Mesodermal cell (in vitro differentiated cells): Measurements from ENCODE around the gene DROSHA. TPM values are rescaled to one million over a fixed set of nuclear protein-coding genes. Genes with fewer than 3 reads are reported as not detected.
"Not testable (repeated sequence)": the region's sequence is repeated elsewhere in the genome, so short reads cannot be mapped to it uniquely, and the experiment has no call there.

ENCODE experiments used
- H3K27ac ChIP-seq: 2 replicates; pipeline ENCODE4 v1.7.0; 2013; ENCODE audit warnings: mild to moderate bottlenecking, low read depth, low read length, moderate library complexity; ENCODE audit not compliant: severe bottlenecking
- H3K36me3 ChIP-seq: 2 replicates; pipeline ENCODE4 v1.7.1; 2013; ENCODE audit warnings: mild to moderate bottlenecking, low read length, moderate library complexity; ENCODE audit not compliant: control insufficient read depth, insufficient read depth
- H3K4me1 ChIP-seq: one replicate; pipeline ENCODE4 v1.7.1; 2013; ENCODE audit warnings: mild to moderate bottlenecking, low read length; ENCODE audit not compliant: insufficient read depth, control insufficient read depth, poor library complexity, severe bottlenecking
- H3K4me3 ChIP-seq: 2 replicates; pipeline ENCODE4 v1.7.0; 2013; ENCODE audit warnings: low read length, control low read depth, mild to moderate bottlenecking; ENCODE audit not compliant: insufficient read depth, poor library complexity, severe bottlenecking; ENCODE audit errors: extremely low read depth
- H3K9me3 ChIP-seq: 2 replicates; pipeline ENCODE4 v1.7.1; 2013; ENCODE audit warnings: mild to moderate bottlenecking, low read length, moderate library complexity; ENCODE audit not compliant: control insufficient read depth
- WGBS, 2 experiments: methylation state at CpG; one replicate each; pipeline ENCODE4 v1.1.5; 2013; ENCODE audit warnings: missing lambda C conversion rate in 2 of 2; ENCODE audit not compliant: insufficient coverage in 2 of 2; 5-methylcytosine and 5-hydroxymethylcytosine counted together
- polyA plus RNA-seq, 2 experiments: library from polyadenylated mRNA; stranded (reverse); fragments of 50-300 nt; gene quantifications; one replicate each; pipeline ENCODE4 v1.2.3, GENCODE V29; 2013

DROSHA gene, protein sequence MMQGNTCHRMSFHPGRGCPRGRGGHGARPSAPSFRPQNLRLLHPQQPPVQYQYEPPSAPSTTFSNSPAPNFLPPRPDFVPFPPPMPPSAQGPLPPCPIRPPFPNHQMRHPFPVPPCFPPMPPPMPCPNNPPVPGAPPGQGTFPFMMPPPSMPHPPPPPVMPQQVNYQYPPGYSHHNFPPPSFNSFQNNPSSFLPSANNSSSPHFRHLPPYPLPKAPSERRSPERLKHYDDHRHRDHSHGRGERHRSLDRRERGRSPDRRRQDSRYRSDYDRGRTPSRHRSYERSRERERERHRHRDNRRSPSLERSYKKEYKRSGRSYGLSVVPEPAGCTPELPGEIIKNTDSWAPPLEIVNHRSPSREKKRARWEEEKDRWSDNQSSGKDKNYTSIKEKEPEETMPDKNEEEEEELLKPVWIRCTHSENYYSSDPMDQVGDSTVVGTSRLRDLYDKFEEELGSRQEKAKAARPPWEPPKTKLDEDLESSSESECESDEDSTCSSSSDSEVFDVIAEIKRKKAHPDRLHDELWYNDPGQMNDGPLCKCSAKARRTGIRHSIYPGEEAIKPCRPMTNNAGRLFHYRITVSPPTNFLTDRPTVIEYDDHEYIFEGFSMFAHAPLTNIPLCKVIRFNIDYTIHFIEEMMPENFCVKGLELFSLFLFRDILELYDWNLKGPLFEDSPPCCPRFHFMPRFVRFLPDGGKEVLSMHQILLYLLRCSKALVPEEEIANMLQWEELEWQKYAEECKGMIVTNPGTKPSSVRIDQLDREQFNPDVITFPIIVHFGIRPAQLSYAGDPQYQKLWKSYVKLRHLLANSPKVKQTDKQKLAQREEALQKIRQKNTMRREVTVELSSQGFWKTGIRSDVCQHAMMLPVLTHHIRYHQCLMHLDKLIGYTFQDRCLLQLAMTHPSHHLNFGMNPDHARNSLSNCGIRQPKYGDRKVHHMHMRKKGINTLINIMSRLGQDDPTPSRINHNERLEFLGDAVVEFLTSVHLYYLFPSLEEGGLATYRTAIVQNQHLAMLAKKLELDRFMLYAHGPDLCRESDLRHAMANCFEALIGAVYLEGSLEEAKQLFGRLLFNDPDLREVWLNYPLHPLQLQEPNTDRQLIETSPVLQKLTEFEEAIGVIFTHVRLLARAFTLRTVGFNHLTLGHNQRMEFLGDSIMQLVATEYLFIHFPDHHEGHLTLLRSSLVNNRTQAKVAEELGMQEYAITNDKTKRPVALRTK (N-terminal part only)
- 43.6 TPM for polyA plus RNA-seq (2013, experiment 1 of 2)
- 47.5 TPM for polyA plus RNA-seq (2013, experiment 2 of 2)

DNA sequence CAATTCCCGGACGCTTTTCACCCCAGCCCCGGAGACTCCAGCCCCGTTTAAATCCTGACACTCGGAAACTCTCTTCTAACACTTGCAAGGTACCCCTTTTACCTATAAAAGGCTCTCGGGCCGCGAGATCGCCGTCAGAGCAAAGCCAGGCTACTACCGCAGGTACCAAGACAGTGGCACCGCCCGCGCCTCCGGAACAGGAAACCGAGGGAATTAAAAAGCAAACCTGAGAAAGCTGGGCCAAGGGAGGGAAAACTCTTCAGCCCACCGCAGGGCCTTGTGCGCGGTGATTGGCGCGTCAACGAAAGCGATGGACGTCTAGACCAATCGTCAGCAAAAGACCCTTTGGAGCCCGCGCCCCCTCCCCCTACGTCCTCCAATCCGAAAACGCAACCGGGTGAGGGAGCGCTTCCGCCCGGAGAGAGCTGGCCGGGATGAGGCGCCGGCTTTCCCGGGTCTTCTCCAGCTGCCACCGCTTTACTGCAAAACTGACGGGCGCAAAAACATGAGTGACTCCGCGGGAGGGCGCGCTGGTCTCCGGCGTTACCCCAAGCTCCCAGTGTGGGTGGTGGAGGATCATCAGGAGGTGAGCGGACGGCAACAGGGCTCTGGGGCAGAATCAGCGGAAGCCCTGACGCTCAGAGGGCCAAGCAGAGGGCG lies at the start of gene DROSHA, which contains the start of gene C5orf22:
TSS of gene DROSHA (minus strand) at position 206 of the 660 bp plus-strand sequence. CDS start 3,034 bp downstream, outside the sequence.
TSS of gene C5orf22 (plus strand) at position 414 of the 660 bp plus-strand sequence. CDS start at position 506, 92 bp downstream.
- H3K4me1 ChIP-seq: peaks cover 9% of the 10 kb centered on the region
- WGBS, 2 experiments: 1% methylated on average over 42 to 51 of the region's 52 CpGs
- H3K9me3 ChIP-seq: no peaks in the 10 kb centered on the region
- H3K27ac ChIP-seq: peak within 1 kb of the TSS; percentile 86
- peak within 1 kb of the TSS; percentile 74 for H3K4me3 ChIP-seq
- peaks cover 61% of the 10 kb centered on the region for H3K36me3 ChIP-seq

DNA sequence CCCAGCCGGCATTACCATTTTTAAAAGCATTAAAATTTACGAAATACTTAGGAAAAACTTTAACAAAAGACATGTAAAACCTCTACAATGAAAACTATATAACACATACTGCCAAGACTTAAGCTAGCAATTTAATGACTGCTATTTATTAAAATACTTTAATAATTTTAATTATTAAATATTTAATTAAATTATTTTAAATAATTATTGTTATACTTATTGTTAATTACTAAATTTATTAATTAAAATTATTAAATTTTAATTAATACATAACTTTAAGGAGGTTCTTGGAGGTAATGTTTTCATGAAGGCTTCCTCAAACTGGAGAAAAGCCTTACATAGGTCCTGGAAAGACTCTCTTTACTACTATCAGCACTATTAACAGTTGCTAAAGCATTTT lies 47.7 kb upstream of the DROSHA start:
- H3K4me3 ChIP-seq: no peak overlapping the region
- no peaks in the 10 kb centered on the region for H3K36me3 ChIP-seq
- H3K27ac ChIP-seq: no peak overlapping the region
- WGBS, 2 experiments: no CpG with 5 or more reads among the region's 2 CpGs
- no peaks in the 10 kb centered on the region for H3K4me1 ChIP-seq
- no peaks in the 10 kb centered on the region for H3K9me3 ChIP-seq

DNA sequence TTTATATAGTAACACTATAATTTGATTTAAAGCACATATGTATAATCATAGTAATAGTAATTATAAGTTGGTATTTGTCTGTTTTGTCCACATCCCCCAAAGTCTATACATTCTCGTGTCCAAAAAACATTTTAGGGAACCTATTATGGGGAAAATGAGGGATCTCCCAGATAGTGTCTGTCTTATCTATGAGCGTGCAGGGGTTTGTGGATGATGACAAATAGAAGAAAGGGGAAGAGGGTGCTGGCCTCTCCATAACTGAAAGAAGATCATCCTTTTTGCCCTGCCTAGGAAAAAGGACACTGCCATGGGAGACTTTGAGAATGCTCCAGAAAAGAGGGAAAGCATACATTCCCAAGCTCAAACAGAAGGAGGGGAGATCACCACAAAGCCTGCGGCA lies 45.5 kb upstream of the DROSHA start:
- Histone ChIP-seq H3K4me1 (no peaks in the 10 kb centered on the region), H3K9me3 (no peaks in the 10 kb centered on the region), H3K4me3 (no peak overlapping the region), H3K36me3 (no peaks in the 10 kb centered on the region), H3K27ac (no peak overlapping the region)
- 100% methylated on average over 1 of the region's 3 CpGs for WGBS, 2 experiments

DNA sequence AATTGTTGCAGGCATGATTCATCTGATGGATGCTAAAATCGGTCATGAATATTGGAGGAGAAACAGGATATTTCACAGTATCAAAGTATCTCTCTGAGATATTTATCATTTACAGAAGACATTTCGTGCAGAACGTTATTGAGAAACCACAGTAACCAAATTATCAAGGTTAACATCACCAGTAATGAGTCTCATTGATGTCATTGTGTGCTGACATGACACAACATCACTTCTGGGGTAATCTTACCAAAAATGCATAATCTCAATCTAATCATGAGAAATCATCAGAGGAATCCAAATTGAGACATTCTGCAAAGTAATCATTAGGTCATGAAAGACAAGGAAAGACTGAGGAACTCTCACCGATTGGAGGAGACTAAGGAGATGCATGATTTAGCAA lies 42.9 kb upstream of the DROSHA start:
- H3K9me3 ChIP-seq: no peaks in the 10 kb centered on the region
- no peak overlapping the region for H3K4me3 ChIP-seq
- WGBS, 2 experiments: 76 to 88% methylated on average over 1 to 3 of the region's 4 CpGs
- no peak overlapping the region for H3K27ac ChIP-seq
- H3K36me3 ChIP-seq: no peaks in the 10 kb centered on the region
- H3K4me1 ChIP-seq: no peaks in the 10 kb centered on the region

DNA sequence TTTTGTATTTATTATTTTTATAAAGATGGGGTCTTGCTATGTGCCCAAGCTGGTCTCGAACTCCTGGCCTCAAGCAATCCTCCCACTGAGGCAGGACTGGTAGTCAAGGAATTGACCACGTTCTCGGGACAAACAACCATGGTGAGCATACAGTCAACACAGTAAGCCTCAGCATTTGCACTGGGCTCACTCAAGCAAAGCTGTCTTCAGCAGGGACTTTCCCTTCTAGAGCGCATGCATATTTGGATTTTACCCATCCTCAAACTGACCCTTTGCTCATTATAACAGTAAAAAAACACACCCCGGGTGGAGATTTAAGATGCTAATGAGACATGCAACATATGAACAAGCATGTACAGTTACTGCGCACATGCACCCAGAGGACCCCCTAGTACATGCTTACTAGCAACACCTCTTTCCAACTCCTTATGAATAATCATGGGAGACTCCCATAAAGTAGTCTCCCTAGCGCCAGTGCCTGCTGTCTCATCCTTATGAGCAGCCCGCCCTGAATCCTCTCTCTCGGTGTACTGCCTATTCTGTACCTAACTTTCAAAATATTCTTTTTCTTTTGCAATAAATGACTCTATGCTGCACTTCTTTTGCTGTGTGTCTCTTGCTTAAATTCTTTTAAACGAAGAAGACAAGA lies 41.7 kb upstream of the DROSHA start:
- H3K4me1 ChIP-seq: no peaks in the 10 kb centered on the region
- no peak overlapping the region for H3K27ac ChIP-seq
- H3K4me3 ChIP-seq: no peak overlapping the region
- WGBS, 2 experiments: 92 to 94% methylated on average over 6 to 8 of the region's 10 CpGs
- no peaks in the 10 kb centered on the region for H3K36me3 ChIP-seq
- H3K9me3 ChIP-seq: no peaks in the 10 kb centered on the region

DNA sequence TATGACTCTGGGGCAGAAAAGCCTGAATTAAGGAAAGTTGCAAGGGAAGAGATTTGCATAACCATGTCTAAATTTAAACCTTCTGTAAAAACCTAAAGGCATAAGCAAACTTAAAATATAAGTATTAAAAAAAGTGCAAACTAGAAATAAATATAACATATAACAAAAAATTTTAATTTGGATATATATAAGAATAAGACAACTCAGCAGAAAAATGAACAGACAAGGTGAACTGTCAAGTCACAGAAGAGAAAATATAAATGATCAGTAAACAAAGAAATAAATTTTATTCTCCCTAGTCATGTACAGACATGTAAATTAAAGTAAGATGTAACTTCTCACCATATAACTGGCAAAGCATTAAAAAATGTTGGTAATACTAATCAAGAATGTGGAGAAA lies 37.2 kb upstream of the DROSHA start:
- H3K4me1 ChIP-seq: no peaks in the 10 kb centered on the region
- peaks cover 7% of the 10 kb centered on the region for H3K9me3 ChIP-seq
- no peak overlapping the region for H3K27ac ChIP-seq
- no peaks in the 10 kb centered on the region for H3K36me3 ChIP-seq
- no peak overlapping the region for H3K4me3 ChIP-seq

DNA sequence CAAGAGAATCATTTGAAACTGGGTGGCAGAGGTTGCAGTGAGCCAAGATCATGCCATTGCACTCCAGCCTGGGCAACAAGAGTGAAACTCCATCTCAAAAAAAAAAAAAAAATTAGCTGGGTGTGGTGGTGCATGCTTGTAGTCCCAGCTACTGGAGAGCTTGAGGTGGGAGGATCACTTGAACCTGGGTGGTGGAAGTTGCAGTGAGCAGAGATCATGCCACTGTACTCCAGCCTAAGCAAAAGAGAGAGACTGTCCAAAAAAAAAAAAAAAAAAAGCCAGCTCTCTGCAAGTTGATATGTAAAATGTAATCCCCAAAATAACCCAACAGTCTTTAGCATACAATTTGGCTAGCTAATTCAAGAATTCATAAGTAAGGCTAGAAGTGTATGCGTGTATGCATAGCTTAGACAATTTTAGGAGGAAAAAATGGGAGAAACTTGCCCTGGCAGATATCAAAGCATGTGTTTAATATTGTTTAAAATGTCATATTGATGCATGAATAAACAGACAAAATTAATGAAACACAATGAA lies 36.5 kb upstream of the DROSHA start:
- H3K4me1 ChIP-seq: no peaks in the 10 kb centered on the region
- 100% methylated on average over 1 of the region's 1 CpG for WGBS, 2 experiments
- peaks cover 7% of the 10 kb centered on the region for H3K9me3 ChIP-seq
- no peak overlapping the region for H3K4me3 ChIP-seq
- H3K36me3 ChIP-seq: no peaks in the 10 kb centered on the region
- H3K27ac ChIP-seq: no peak overlapping the region

DNA sequence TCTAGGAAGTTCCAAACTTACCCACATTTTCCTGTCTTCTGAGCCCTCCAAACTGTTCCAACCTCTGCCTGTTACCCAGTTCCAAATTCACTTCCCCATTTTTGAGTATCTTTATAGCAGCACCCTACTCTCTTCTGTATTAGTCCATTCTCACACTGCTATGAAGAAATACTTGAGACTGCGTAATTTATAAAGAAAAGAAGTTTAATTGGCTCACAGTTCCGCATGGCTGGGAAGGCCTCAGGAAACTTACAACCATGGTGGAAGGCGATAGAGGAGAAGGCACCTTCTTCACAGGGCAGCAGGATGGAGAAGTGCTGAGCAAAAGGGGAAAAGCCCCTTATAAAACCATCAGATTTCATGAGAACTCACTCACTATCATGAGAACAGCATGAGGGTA lies 34.5 kb upstream of the DROSHA start:
- 80% methylated on average over 1 of the region's 3 CpGs; no CpG with 5 or more reads in 1 of the 2 experiments for WGBS, 2 experiments
- not testable (repeated sequence) for H3K4me3 ChIP-seq, H3K36me3 ChIP-seq

DNA sequence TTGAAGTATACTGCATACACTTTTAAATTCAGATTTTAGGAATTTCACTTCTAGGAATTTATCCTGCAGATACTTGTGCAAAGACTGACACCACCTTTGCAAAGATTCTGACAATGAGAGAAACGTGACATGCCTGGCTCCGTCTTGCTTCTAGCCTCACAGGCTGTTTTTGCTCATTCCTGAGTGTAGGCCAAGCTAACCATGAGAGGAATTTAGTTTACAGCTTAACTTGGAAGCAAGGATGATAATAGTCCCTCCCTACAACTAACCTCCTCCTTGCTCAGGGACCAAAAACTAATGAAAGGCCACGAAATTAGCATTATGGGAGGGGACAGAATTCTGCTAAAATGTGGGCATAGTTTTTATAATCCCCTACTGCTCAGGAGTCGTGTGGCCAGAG lies 31.3 kb upstream of the DROSHA start:
- H3K4me3 ChIP-seq: no peak overlapping the region
- no peaks in the 10 kb centered on the region for H3K36me3 ChIP-seq
- 81 to 85% methylated on average over 2 to 3 of the region's 4 CpGs for WGBS, 2 experiments
- peaks cover 7% of the 10 kb centered on the region for H3K9me3 ChIP-seq
- no peak overlapping the region for H3K27ac ChIP-seq
- no peaks in the 10 kb centered on the region for H3K4me1 ChIP-seq

More for the DNA sequence above, 34.5 kb upstream of the DROSHA start:
- H3K27ac ChIP-seq, H3K9me3 ChIP-seq, H3K4me1 ChIP-seq: not testable (repeated sequence)
